ENCODE data around the gene CLEC4A.
A peak's percentile ranks its signal among the peaks of the same experiment; 100 is the strongest.
"Not testable (repeated sequence)": the region's sequence is repeated elsewhere in the genome, so short reads cannot be mapped to it uniquely, and the experiment has no call there.

CLEC4A gene

GRCh38 chr12:8123124-8123912 lies at the start of gene CLEC4A:
CLEC4A (plus strand) TSS chr12:8123617; CDS start chr12:8123879, 262 bp downstream.
- Histone ChIP-seq H3K4me3 (peak within 1 kb of the TSS in 4 of 7 experiments; percentile 2 to 8 (median 4)), H3K27ac (peak within 1 kb of the TSS in 9 of 21 experiments; percentile 3 to 77 (median 52))

- Histone ChIP-seq H3K27ac (no peak overlapping the region), H3K4me3 (no peak overlapping the region)
Measured at GRCh38 chr12:8075935-8076334, 47.5 kb upstream of the CLEC4A start.

- Histone ChIP-seq H3K4me3 (no peak overlapping the region), H3K27ac (no peak overlapping the region)
Measured at GRCh38 chr12:8076366-8076765, 47.1 kb upstream of the CLEC4A start.

GRCh38 chr12:8077207-8077606 lies 46.2 kb upstream of the CLEC4A start:
- no peak overlapping the region for H3K27ac ChIP-seq

GRCh38 chr12:8078398-8078797 lies 45.0 kb upstream of the CLEC4A start:
- H3K27ac ChIP-seq: peak overlapping the region in 1 of 21 experiments; percentile 49

More at GRCh38 chr12:8077207-8077606, 46.2 kb upstream of the CLEC4A start:
- H3K4me3 ChIP-seq: no peak overlapping the region

GRCh38 chr12:8078916-8079315 lies 44.5 kb upstream of the CLEC4A start:
- H3K27ac ChIP-seq: peak overlapping the region in 1 of 21 experiments; percentile 49
- H3K4me3 ChIP-seq: no peak overlapping the region

More at GRCh38 chr12:8078398-8078797, 45.0 kb upstream of the CLEC4A start:
- H3K4me3 ChIP-seq: no peak overlapping the region

GRCh38 chr12:8080120-8080519 lies 43.3 kb upstream of the CLEC4A start:
- H3K4me3 ChIP-seq: no peak overlapping the region
- peak overlapping the region in 2 of 21 experiments; percentile 1 to 92 for H3K27ac ChIP-seq

GRCh38 chr12:8081251-8081920 lies 42.0 kb upstream of the CLEC4A start:
- H3K27ac ChIP-seq: peak overlapping the region; percentile 62 to 97 (median 90)
- H3K4me3 ChIP-seq: peak overlapping the region; percentile 68 to 95 (median 87)

- Histone ChIP-seq H3K4me3 (peak overlapping the region; percentile 68 to 95 (median 87)), H3K27ac (peak overlapping the region in 19 of 21 experiments; percentile 75 to 97 (median 90))
Measured at GRCh38 chr12:8082808-8083100, 40.7 kb upstream of the CLEC4A start.

- H3K4me3 ChIP-seq, H3K27ac ChIP-seq: not testable (repeated sequence)
Measured at GRCh38 chr12:8084351-8084750, 39.1 kb upstream of the CLEC4A start.

- no peak overlapping the region for H3K4me3 ChIP-seq
- H3K27ac ChIP-seq: peak overlapping the region in 4 of 21 experiments; percentile 1 to 66 (median 14)
Measured at GRCh38 chr12:8087666-8088065, 35.8 kb upstream of the CLEC4A start.

GRCh38 chr12:8088574-8088973 lies 34.8 kb upstream of the CLEC4A start:
- peak overlapping the region in 4 of 21 experiments; percentile 10 to 66 (median 22) for H3K27ac ChIP-seq

GRCh38 chr12:8089277-8089676 lies 34.1 kb upstream of the CLEC4A start:
- peak overlapping the region in 1 of 21 experiments; percentile 10 for H3K27ac ChIP-seq
- H3K4me3 ChIP-seq: not testable (repeated sequence)

More at GRCh38 chr12:8088574-8088973, 34.8 kb upstream of the CLEC4A start:
- no peak overlapping the region for H3K4me3 ChIP-seq

- no peak overlapping the region for H3K27ac ChIP-seq
Measured at GRCh38 chr12:8089716-8090115, 33.7 kb upstream of the CLEC4A start.

GRCh38 chr12:8093291-8093690 lies 30.1 kb upstream of the CLEC4A start:
- Histone ChIP-seq H3K4me3 (no peak overlapping the region), H3K27ac (no peak overlapping the region)

More at GRCh38 chr12:8089716-8090115, 33.7 kb upstream of the CLEC4A start:
- H3K4me3 ChIP-seq: no peak overlapping the region

GRCh38 chr12:8096281-8096915 lies 27.0 kb upstream of the CLEC4A start:
- no peak overlapping the region for H3K4me3 ChIP-seq
- no peak overlapping the region for H3K27ac ChIP-seq

- Histone ChIP-seq H3K4me3 (no peak overlapping the region), H3K27ac (no peak overlapping the region)
Measured at GRCh38 chr12:8099235-8099634, 24.2 kb upstream of the CLEC4A start.

- Histone ChIP-seq H3K27ac (peak overlapping the region in 1 of 21 experiments; percentile 18), H3K4me3 (no peak overlapping the region)
Measured at GRCh38 chr12:8108808-8109398, 14.5 kb upstream of the CLEC4A start.

GRCh38 chr12:8113117-8113516 lies 10.3 kb upstream of the CLEC4A start:
- not testable (repeated sequence) for H3K27ac ChIP-seq, H3K4me3 ChIP-seq

Data from skin epidermis (tissue), 12 donors.